ENCODE measurements around the gene TTPAL.

The TTPAL gene

GRCh38 chr20:44537993-44538392 lies 62.3 kb downstream of the TTPAL start:
- DNase-seq (ENCODE audit: low read depth) = no peak

GRCh38 chr20:44540834-44541233 lies 65.2 kb downstream of the TTPAL start:
- DNase-seq (ENCODE audit: low read depth) = no peak

- no peak for DNase-seq (ENCODE audit: low read depth)
Observed at GRCh38 chr20:44541992-44542391, 66.3 kb downstream of the TTPAL start.

- no peak for DNase-seq (ENCODE audit: low read depth)
Observed at GRCh38 chr20:44542890-44543289, 67.2 kb downstream of the TTPAL start.

- no peak for DNase-seq (ENCODE audit: low read depth)
Observed at GRCh38 chr20:44543358-44543757, 67.7 kb downstream of the TTPAL start.

Measured in T follicular helper cell (primary cell).